Breast epithelium (tissue), 3 donors: ENCODE measurements around the gene SLC6A3.

ENCODE experiments used
- POLR2AphosphoS5 ChIP-seq, 3 donors: sonication (generic); formaldehyde crosslinking; IDR thresholded peaks; one replicate each; pipeline ENCODE4 v1.6.1; 2017; ENCODE audit warnings: antibody characterized with exemption in 3 of 3
- TF ChIP-seq, protein P1 (sequence below), 3 donors: fragments of 450-650 bp; IDR thresholded peaks; one replicate each; pipeline ENCODE4 v1.5.1; 2016 to 2017; ENCODE audit warnings: antibody characterized with exemption in 3 of 3, mild to moderate bottlenecking in 3 of 3, moderate library complexity in 3 of 3

- TF ChIP-seq POLR2AphosphoS5 (IDR thresholded peaks at IDR 0.05), result no peak
- TF ChIP-seq, protein P1, sequence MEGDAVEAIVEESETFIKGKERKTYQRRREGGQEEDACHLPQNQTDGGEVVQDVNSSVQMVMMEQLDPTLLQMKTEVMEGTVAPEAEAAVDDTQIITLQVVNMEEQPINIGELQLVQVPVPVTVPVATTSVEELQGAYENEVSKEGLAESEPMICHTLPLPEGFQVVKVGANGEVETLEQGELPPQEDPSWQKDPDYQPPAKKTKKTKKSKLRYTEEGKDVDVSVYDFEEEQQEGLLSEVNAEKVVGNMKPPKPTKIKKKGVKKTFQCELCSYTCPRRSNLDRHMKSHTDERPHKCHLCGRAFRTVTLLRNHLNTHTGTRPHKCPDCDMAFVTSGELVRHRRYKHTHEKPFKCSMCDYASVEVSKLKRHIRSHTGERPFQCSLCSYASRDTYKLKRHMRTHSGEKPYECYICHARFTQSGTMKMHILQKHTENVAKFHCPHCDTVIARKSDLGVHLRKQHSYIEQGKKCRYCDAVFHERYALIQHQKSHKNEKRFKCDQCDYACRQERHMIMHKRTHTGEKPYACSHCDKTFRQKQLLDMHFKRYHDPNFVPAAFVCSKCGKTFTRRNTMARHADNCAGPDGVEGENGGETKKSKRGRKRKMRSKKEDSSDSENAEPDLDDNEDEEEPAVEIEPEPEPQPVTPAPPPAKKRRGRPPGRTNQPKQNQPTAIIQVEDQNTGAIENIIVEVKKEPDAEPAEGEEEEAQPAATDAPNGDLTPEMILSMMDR (IDR thresholded peaks at IDR 0.05), result no peak
Measured at GRCh38 chr5:1413611-1414241, 31.5 kb downstream of the SLC6A3 start.
